ENCODE measurements around the gene FAM98C.
A peak's percentile ranks its signal among the peaks of the same experiment; 100 is the strongest.
"Not testable (repeated sequence)": the region's sequence is repeated elsewhere in the genome, so short reads cannot be mapped to it uniquely, and the experiment has no call there.

Gene FAM98C

GRCh38 chr19:38402967-38403674 is at the start of gene FAM98C:
FAM98C (plus strand) TSS chr19:38403093; CDS start chr19:38403154, 61 bp downstream.
- DNase-seq = peak; percentile 97

- DNase-seq = no peak
Observed at GRCh38 chr19:38355728-38356725, 46.9 kb upstream of the FAM98C start.

GRCh38 chr19:38358071-38358470 is 44.8 kb upstream of the FAM98C start:
- no peak for DNase-seq

- no peak for DNase-seq
Observed at GRCh38 chr19:38359242-38360021, 43.5 kb upstream of the FAM98C start.

GRCh38 chr19:38360351-38360750 is 42.5 kb upstream of the FAM98C start:
- DNase-seq = no peak

GRCh38 chr19:38360839-38361631 is 41.9 kb upstream of the FAM98C start:
- no peak for DNase-seq

GRCh38 chr19:38361633-38362075 is 41.2 kb upstream of the FAM98C start:
- DNase-seq = peak; percentile 64

GRCh38 chr19:38362076-38362945 is 40.6 kb upstream of the FAM98C start:
- peak; percentile 70 for DNase-seq

GRCh38 chr19:38362946-38363688 is 39.8 kb upstream of the FAM98C start:
- DNase-seq = not testable (repeated sequence)

- no peak for DNase-seq
Observed at GRCh38 chr19:38367041-38367440, 35.9 kb upstream of the FAM98C start.

- no peak for DNase-seq
Observed at GRCh38 chr19:38369584-38369983, 33.3 kb upstream of the FAM98C start.

- DNase-seq = no peak
Observed at GRCh38 chr19:38370299-38370698, 32.6 kb upstream of the FAM98C start.

- DNase-seq = no peak
Observed at GRCh38 chr19:38371081-38371480, 31.8 kb upstream of the FAM98C start.

GRCh38 chr19:38373907-38374331 is 29.0 kb upstream of the FAM98C start:
- DNase-seq = no peak

GRCh38 chr19:38374332-38375097 is 28.4 kb upstream of the FAM98C start, which contains the start of gene PSMD8:
PSMD8 (plus strand) TSS chr19:38374571; CDS start chr19:38374602, 31 bp downstream.
- DNase-seq = peak; percentile 98

GRCh38 chr19:38375098-38375493 is 27.8 kb upstream of the FAM98C start:
- peak; percentile 21 for DNase-seq

- no peak for DNase-seq
Observed at GRCh38 chr19:38375748-38376147, 27.1 kb upstream of the FAM98C start.

- no peak for DNase-seq
Observed at GRCh38 chr19:38376576-38376975, 26.3 kb upstream of the FAM98C start.

- no peak for DNase-seq
Observed at GRCh38 chr19:38377052-38377451, 25.8 kb upstream of the FAM98C start.
